Activated CD8-positive, alpha-beta T cell treated with anti-CD3 and anti-CD28 coated beads for 36 hours (primary cell): ENCODE data around the gene RNLS. TPM values are rescaled to one million over a fixed set of nuclear protein-coding genes. Genes with fewer than 3 reads are reported as not detected.
"Not testable (repeated sequence)": the region's sequence is repeated elsewhere in the genome, so short reads cannot be mapped to it uniquely, and the experiment has no call there.

Experiments used
- ATAC-seq: fragments of 200-7000 bp; cut with Tn5 transposase; one replicate; pipeline ENCODE4 v1.10.0; 2021; ENCODE audit warnings: mild to moderate bottlenecking, moderate library complexity
- CTCF ChIA-PET: fragments of 350-600 bp; sonication (Branson Sonifier 250); formaldehyde crosslinking; loops from one replicate; lab custom pipeline; 2021; ENCODE audit warnings: antibody characterized with exemption; lab: Charles Lee
- POLR2A ChIA-PET: fragments of 350-600 bp; sonication (Branson Sonifier 250); formaldehyde crosslinking; loops from one replicate; lab custom pipeline; 2021; ENCODE audit warnings: antibody characterized with exemption; lab: Charles Lee
- DNase-seq: peaks from one replicate; pipeline ENCODE4 v3.0.0-alpha.2; 2020
- H3K27ac Mint-ChIP-seq: one replicate; pipeline ENCODE4 v1.8.0; 2021; ENCODE audit warnings: mild to moderate bottlenecking, mixed read lengths
- H3K27me3 Mint-ChIP-seq: one replicate; pipeline ENCODE4 v1.8.0; 2021; ENCODE audit warnings: mixed read lengths
- H3K36me3 Mint-ChIP-seq: one replicate; pipeline ENCODE4 v1.8.0; 2021; ENCODE audit warnings: low read depth, mixed read lengths
- H3K4me1 Mint-ChIP-seq: one replicate; pipeline ENCODE4 v1.8.0; 2021; ENCODE audit warnings: low read depth, mixed read lengths
- H3K4me3 Mint-ChIP-seq: one replicate; pipeline ENCODE4 v1.8.0; 2021; ENCODE audit warnings: mild to moderate bottlenecking, moderate library complexity, mixed read lengths
- H3K9me3 Mint-ChIP-seq: one replicate; pipeline ENCODE4 v1.8.0; 2021; ENCODE audit warnings: mixed read lengths
- intact Hi-C: fragments of 100-400 bp; cut with micrococcal nuclease; formaldehyde crosslinking; loops from one replicate; pipeline ENCODE4 v1.10.0; 2022
- total RNA-seq, 2 experiments: library from RNA; stranded (reverse); gene quantifications; one replicate each; pipeline ENCODE4 v1.2.3, GENCODE V29; 2021
- TF ChIP-seq, protein P1 (sequence below): fragments of 200-600 bp; IDR thresholded peaks from one replicate; pipeline ENCODE4 v1.8.0; 2022; ENCODE audit warnings: antibody characterized with exemption, mild to moderate bottlenecking

Gene RNLS
- total RNA-seq, 2 experiments from 2014 or later: 4.5 TPM

DNA sequence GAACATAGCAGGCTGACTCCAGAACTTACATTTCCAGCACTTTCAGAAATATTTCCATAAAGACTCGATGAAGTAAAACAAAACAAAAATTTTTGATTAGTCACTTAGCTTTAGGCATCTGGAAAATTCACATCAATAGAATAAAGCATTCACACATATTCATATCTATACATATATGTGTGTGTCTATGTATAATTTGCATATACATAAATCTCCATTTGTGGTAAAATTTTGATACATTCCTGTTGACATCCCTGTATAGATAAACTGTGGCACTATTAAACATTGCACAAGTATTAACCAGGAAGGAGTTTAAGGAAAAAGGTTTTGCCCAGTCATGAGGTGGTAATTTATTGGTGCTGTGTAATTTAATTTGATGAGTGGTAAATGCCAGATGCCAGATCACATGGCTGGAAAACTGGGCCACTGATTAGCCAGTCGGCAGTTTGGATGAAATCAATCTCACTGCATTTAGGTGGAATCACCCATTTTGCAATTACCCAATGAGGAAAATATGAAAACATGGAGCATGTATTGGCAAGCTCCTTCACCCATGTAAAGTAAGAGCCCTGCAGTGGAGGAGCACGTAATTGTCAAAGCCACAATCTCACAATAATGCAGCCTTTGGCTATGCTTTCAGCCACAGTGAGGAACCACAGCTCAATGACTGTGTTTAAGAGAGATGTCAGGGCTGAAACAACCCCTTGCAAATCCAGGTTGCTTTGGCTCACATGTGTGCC, 294.6 kb downstream of the RNLS start:
- Mint-ChIP-seq H3K4me1 (peaks cover 11% of the 10 kb centered on the region), H3K27ac (no peak overlapping the region), H3K27me3 (no peaks in the 10 kb centered on the region), H3K9me3 (no peaks in the 10 kb centered on the region), H3K4me3 (no peak overlapping the region), H3K36me3 (no peaks in the 10 kb centered on the region)
- ChIA-PET CTCF (no interaction called here), POLR2A (no interaction called here)
- DNase-seq (peak; percentile 6), ATAC-seq (no peak)
- intact Hi-C loops: no loop called here
- TF ChIP-seq, protein P1, sequence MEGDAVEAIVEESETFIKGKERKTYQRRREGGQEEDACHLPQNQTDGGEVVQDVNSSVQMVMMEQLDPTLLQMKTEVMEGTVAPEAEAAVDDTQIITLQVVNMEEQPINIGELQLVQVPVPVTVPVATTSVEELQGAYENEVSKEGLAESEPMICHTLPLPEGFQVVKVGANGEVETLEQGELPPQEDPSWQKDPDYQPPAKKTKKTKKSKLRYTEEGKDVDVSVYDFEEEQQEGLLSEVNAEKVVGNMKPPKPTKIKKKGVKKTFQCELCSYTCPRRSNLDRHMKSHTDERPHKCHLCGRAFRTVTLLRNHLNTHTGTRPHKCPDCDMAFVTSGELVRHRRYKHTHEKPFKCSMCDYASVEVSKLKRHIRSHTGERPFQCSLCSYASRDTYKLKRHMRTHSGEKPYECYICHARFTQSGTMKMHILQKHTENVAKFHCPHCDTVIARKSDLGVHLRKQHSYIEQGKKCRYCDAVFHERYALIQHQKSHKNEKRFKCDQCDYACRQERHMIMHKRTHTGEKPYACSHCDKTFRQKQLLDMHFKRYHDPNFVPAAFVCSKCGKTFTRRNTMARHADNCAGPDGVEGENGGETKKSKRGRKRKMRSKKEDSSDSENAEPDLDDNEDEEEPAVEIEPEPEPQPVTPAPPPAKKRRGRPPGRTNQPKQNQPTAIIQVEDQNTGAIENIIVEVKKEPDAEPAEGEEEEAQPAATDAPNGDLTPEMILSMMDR: no peak

DNA sequence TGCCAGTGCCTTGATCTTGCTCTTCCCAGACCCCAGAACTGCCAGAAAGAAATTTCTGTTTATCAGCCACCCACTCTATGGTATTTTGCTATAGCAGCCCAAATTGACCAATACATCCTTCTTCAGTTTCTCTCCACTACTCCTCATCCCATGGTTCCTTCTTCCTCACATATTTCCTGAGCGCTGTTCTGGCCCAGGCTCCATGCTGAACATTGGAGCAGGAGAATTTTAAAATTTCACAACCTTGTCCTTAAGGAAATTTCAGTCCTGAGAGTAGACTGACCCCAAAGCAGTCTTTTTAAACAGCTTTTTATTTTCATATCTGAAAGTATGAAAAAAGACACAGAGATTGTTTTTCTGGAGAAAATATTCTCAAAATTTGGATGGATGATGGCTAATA, 297.1 kb downstream of the RNLS start:
- ChIA-PET CTCF (no interaction called here), POLR2A (no interaction called here)
- Mint-ChIP-seq H3K9me3 (no peaks in the 10 kb centered on the region), H3K27me3 (no peaks in the 10 kb centered on the region), H3K27ac (no peak overlapping the region), H3K4me1 (peaks cover 18% of the 10 kb centered on the region), H3K4me3 (no peak overlapping the region), H3K36me3 (no peaks in the 10 kb centered on the region)
- TF ChIP-seq, protein P1: no peak
- no peak for ATAC-seq
- intact Hi-C loops: no loop called here
- no peak for DNase-seq

DNA sequence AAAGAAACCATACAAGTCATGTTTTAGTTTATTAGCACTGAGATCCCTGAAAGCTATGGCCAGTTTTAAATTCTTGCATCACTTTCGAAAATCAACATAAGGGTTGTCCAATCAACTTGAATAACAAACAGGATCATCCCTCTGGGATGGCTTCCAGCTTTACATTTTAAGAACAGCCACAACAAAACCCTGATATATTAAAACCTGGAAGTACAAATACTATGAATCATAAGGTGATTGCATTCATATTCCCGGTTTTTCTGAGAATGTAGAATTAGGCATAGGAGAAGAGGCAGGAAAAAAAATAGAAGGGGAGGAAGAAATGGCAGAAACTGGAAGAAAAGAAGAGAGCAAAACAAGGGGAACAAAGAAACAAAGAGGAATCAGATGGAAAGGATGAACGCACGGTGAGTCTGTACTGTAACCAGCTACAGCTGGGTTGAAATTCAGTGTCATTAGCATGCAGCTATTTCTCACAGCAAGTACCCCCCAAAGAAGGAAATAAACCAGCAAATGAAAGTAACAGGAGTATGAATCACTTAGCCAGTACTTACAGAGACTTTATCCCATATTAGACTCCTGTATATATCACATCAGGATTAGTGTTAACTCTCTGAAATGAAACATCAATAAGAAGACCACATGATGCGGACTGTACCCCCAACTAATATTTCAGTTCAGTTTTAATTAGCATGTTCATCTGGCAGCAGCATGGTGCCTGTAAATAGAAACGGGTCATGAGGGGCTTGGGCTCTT, 301.3 kb downstream of the RNLS start:
- intact Hi-C loops: no loop called here
- ChIA-PET POLR2A (interaction anchor here (0.6 to 1.4 kb wide), 2 partner anchors 10 to 24 kb away, joined by 3 to 5 read pairs; no protein-coding TSS in a partner anchor), CTCF (no interaction called here)
- no peak overlapping the region for H3K4me3 Mint-ChIP-seq
- H3K36me3 Mint-ChIP-seq: no peaks in the 10 kb centered on the region
- no peaks in the 10 kb centered on the region for H3K9me3 Mint-ChIP-seq
- ATAC-seq (peak; percentile 74), DNase-seq (peak; percentile 7)
- H3K4me1 Mint-ChIP-seq: peaks cover 36% of the 10 kb centered on the region
- no peak overlapping the region for H3K27ac Mint-ChIP-seq
- H3K27me3 Mint-ChIP-seq: no peaks in the 10 kb centered on the region
- TF ChIP-seq, protein P1: no peak

DNA sequence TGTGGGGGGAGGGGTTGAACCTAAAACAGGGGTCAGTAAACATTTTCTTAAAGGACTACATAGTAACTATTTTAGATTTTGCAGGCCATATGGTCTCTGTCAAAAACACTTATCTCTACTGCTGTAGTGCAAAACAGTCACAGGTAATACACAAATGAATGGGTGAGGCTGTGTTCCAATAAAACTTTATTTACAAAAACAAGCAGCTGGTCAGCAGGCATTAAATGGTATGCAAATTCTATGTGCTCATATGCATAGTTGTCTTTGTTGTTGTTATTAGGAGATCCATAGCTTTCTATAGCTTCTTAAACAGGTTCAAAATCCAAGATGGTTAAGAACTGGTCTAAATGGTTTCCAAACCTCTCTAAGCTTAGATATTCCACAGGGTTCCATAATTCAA, 302.6 kb downstream of the RNLS start:
- POLR2A ChIA-PET: interaction anchor here (0.7 to 1.4 kb wide), 2 partner anchors 9 to 29 kb away, joined by 4 to 5 read pairs; no protein-coding TSS in a partner anchor
- DNase-seq (no peak), ATAC-seq (no peak)
- intact Hi-C loops: no loop called here
- Mint-ChIP-seq H3K9me3 (no peaks in the 10 kb centered on the region), H3K27ac (no peak overlapping the region), H3K27me3 (no peaks in the 10 kb centered on the region), H3K4me1 (peaks cover 36% of the 10 kb centered on the region), H3K36me3 (no peaks in the 10 kb centered on the region), H3K4me3 (no peak overlapping the region)
- TF ChIP-seq, protein P1: no peak
- CTCF ChIA-PET: interaction anchor here (2.5 kb wide), 1 partner anchor 109 kb away, joined by 8 read pairs; no protein-coding TSS in a partner anchor

DNA sequence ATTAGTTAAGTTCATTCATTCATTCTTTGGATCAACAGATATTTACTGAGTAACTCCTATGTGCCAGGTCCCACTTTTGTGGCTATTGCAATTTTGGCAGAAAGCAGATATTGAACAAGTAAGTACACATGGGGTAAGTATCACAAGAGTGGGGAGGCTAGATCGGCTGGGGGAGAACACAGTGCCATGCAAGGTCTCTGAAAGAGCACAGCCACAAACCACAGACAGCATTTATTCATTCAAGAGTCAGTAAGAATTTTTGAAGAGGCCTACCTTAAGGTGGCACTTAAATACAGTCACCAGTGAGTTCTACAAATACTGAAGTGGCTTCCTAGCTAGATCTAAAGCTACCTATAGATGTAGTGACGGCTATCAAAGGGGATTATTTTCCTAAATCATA, 304.2 kb downstream of the RNLS start:
- TF ChIP-seq, protein P1: no peak
- ATAC-seq (peak; percentile 58), DNase-seq (peak; percentile 34)
- H3K27me3 Mint-ChIP-seq: no peaks in the 10 kb centered on the region
- H3K4me3 Mint-ChIP-seq: no peak overlapping the region
- ChIA-PET CTCF (interaction anchor here (2.5 kb wide), 1 partner anchor 110 kb away, joined by 8 read pairs; no protein-coding TSS in a partner anchor), POLR2A (no interaction called here)
- intact Hi-C loops: no loop called here
- no peaks in the 10 kb centered on the region for H3K36me3 Mint-ChIP-seq
- peaks cover 39% of the 10 kb centered on the region for H3K4me1 Mint-ChIP-seq
- no peak overlapping the region for H3K27ac Mint-ChIP-seq
- no peaks in the 10 kb centered on the region for H3K9me3 Mint-ChIP-seq

DNA sequence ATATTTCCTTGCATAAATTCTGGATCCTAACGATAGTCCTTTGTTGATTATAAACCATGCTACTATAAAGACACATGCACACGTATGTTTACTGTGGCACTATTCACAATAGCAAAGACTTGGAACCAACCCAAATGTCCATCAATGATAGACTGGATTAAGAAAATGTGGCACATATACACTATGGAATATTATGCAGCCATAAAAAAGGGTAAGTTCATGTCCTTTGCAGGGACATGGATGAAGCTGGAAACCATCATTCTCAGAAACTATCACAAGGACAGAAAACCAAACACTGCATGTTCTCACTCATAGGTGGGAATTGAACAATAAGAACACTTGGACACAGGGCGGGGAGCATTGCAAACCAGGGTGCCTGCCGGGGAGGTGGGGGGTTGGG, 306.2 kb downstream of the RNLS start:
- peaks cover 45% of the 10 kb centered on the region for H3K4me1 Mint-ChIP-seq
- H3K9me3 Mint-ChIP-seq, POLR2A ChIA-PET, intact Hi-C loops, H3K27me3 Mint-ChIP-seq, CTCF ChIA-PET, H3K36me3 Mint-ChIP-seq, H3K4me3 Mint-ChIP-seq, DNase-seq, H3K27ac Mint-ChIP-seq, ATAC-seq: not testable (repeated sequence)
